Gastrocnemius medialis (tissue), 4 donors: ENCODE measurements around the gene MAPKAP1. TPM values are rescaled to one million over a fixed set of nuclear protein-coding genes. Genes with fewer than 3 reads are reported as not detected.

Experiments
- ATAC-seq, 2 donors: fragments of 150-250 bp; one replicate each; pipeline ENCODE4 v1.9.1; 2016
- DNase-seq, 2 donors: peaks; one replicate each; pipeline ENCODE4 v3.0.0-alpha.2; 2019
- H3K27ac ChIP-seq, 4 donors: fragments of 200-600 bp; sonication (generic); 1 replicate in 1 of 4; 2 replicates in 3 of 4; pipeline ENCODE4 v1.5.1; 2016 to 2018; ENCODE audit warnings: mild to moderate bottlenecking in 2 of 4, moderate library complexity in 1 of 4
- H3K27me3 ChIP-seq, 3 donors: fragments of 200-600 bp; sonication (generic) in 2 of 3; 1 replicate in 1 of 3; 2 replicates in 2 of 3; pipeline versions ENCODE4 v1.5.1 to v1.6.0; 2016 to 2019; ENCODE audit warnings: mild to moderate bottlenecking in 1 of 3, moderate library complexity in 1 of 3
- H3K36me3 ChIP-seq, 2 donors: fragments of 200-600 bp; sonication (generic) in 1 of 2; one replicate each; pipeline ENCODE4 v1.5.1; 2017 to 2018
- H3K4me1 ChIP-seq, 2 donors: fragments of 200-600 bp; sonication (generic) in 1 of 2; one replicate each; pipeline ENCODE4 v1.5.1; 2016 to 2017; ENCODE audit warnings: mild to moderate bottlenecking in 2 of 2
- H3K4me3 ChIP-seq, 4 donors: fragments of 200-600 bp; sonication (generic) in 3 of 4; 1 replicate in 1 of 4; 2 replicates in 3 of 4; pipeline ENCODE4 v1.5.1; 2016 to 2019; ENCODE audit warnings: mild to moderate bottlenecking in 2 of 4
- H3K9me3 ChIP-seq, 3 donors: fragments of 200-600 bp; sonication (generic) in 2 of 3; 1 replicate in 1 of 3; 2 replicates in 2 of 3; pipeline ENCODE4 v1.5.1; 2016 to 2019
- CTCF ChIP-seq, 5 experiments: fragments of 450-650 bp in 3 of 5; fragments of 200-600 bp in 2 of 5; sonication (generic) in 2 of 5; IDR thresholded peaks in 4 of 5; conservative IDR thresholded peaks in 1 of 5; 1 replicate in 4 of 5; 2 replicates in 1 of 5; pipeline ENCODE4 v1.5.1; 2016 to 2019; ENCODE audit warnings: antibody characterized with exemption in 5 of 5, mild to moderate bottlenecking in 3 of 5, moderate library complexity in 3 of 5
- POLR2A ChIP-seq, 2 donors: fragments of 450-650 bp; IDR thresholded peaks; one replicate each; pipeline ENCODE4 v1.6.1; 2017; ENCODE audit warnings: antibody characterized with exemption in 2 of 2, mild to moderate bottlenecking in 2 of 2, moderate library complexity in 2 of 2
- in situ Hi-C, 4 donors: fragments of 200-750 bp; cut with MboI; loops; one replicate each; pipeline versions ENCODE4 v1.15.0 to v1.8.0; 2017; ENCODE audit warnings: low sequenced_read_pairs in 4 of 4
- intact Hi-C: fragments of 100-400 bp; cut with DNase I; formaldehyde crosslinking; loops from one replicate; pipeline ENCODE4 v1.15.1; 2023; ENCODE audit warnings: low total_unique reads
- total RNA-seq, 4 donors: library from RNA; depleted of rRNA; stranded (reverse); fragments of >200 nt; gene quantifications; one replicate each; pipeline versions ENCODE4 v1.1.0 to v1.2.3, GENCODE V29; 2016

Gene MAPKAP1
- total RNA-seq, 4 donors from 2014 or later = 58.2 to 123 (median 104) TPM

DNA sequence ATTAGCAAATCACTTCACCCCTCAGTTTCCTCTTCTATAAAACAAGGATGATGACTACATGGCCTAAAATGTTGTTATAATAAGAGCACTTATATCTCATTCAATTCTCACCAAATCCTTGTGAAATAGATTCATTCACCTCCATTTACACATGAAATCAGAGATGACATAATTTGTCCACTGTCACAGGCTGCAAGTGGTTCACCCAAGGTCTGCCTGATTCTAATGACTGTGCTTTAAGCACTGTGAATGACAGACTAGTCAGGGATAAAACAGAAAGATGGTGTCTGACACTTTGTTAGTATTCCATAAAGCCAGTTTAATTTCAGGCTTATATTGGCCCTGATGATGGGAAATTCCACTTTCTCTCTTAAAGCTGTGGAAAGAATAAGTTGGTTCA is 209.5 kb downstream of the MAPKAP1 start:
- Histone ChIP-seq H3K4me1 (no peaks in the 10 kb centered on the region), H3K27me3 (no peaks in the 10 kb centered on the region), H3K36me3 (no peaks in the 10 kb centered on the region), H3K27ac (no peak overlapping the region), H3K9me3 (no peaks in the 10 kb centered on the region), H3K4me3 (no peak overlapping the region)
- ATAC-seq (no peak), DNase-seq (no peak)
- in situ Hi-C loops (no loop called here), intact Hi-C loops (no loop called here)
- TF ChIP-seq CTCF (IDR thresholded peaks at IDR 0.05 in 4 of 5, conservative IDR thresholded peaks at IDR 0.05 in 1 of 5) (no peak), POLR2A (IDR thresholded peaks at IDR 0.05) (no peak)

DNA sequence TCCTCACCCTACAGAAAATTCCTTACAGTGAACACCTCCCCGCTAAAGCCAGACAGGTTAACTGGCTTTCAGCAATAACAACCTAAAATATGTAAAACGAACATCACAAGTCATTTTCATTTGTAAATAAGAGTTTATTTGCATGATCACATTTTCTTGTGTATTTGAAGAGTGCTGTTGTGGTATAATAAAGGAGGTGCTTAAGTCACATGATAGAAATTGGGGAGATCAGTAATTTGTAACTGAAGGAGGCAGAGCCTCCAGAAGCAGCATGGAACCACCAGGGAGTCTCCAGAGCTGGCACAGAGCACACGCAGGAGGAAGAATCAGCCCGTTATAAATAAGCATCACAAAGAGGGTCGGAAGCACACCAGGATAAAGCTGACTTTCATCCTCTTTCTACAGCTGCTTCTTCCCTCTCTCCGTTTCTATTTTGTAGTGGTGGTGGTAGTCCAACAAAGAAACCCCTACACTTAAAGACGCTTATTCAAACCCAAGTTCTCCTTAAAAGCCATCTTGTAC is 210.6 kb downstream of the MAPKAP1 start:
- H3K36me3 ChIP-seq = no peaks in the 10 kb centered on the region
- no peak for DNase-seq
- no peak for ATAC-seq
- no peak overlapping the region for H3K4me3 ChIP-seq
- no peak overlapping the region for H3K27ac ChIP-seq
- no peaks in the 10 kb centered on the region for H3K9me3 ChIP-seq
- intact Hi-C loops = no loop called here
- no peaks in the 10 kb centered on the region for H3K4me1 ChIP-seq
- no peaks in the 10 kb centered on the region for H3K27me3 ChIP-seq
- in situ Hi-C loops = no loop called here
- TF ChIP-seq POLR2A (IDR thresholded peaks at IDR 0.05) (no peak), CTCF (IDR thresholded peaks at IDR 0.05 in 4 of 5, conservative IDR thresholded peaks at IDR 0.05 in 1 of 5) (no peak)

DNA sequence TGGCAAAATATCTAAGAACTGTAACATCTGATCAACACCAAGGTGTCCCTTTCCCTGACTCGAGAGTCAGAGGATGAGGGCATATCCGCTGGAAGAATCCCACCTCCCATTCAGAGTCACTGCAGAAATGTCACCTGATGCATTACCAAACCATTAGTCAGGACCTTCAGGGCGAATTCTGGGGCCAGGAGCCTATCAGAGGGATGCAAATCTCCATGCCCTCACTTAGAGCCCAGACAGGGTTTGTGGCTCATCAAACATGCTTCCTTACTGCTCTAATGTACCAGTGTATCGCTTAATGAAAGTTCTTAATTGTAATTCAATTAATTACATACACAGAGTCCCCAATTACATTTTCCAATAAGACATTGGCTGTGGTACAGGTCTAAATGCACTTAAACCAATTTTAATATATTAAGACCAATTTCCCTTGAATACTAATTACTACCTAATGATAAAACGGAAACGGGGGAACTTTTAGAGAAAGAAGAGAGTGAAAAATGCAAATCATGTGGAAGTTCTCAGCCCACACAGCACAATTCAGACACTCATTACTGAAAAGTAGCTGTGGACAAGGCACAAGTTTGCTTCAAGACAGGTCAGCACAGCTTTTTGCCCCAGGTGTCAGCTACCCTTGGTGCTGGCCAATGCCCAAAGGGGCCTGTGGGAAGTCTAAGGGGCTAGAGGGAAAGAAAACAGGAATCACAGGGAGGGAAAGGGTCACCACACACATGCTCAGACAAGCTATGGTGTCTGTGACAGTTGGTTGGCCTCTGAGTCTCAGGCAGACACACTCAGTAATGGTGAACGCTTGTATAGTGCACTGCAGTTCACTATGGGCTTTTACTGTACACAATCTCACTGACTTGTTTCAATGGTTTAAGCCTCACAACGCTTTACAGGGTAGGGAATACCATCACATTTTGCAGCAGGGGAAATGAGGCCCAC is 211.6 kb downstream of the MAPKAP1 start:
- Histone ChIP-seq H3K27me3 (no peaks in the 10 kb centered on the region), H3K36me3 (no peaks in the 10 kb centered on the region), H3K27ac (no peak overlapping the region), H3K4me3 (no peak overlapping the region), H3K4me1 (no peaks in the 10 kb centered on the region), H3K9me3 (no peaks in the 10 kb centered on the region)
- TF ChIP-seq POLR2A (IDR thresholded peaks at IDR 0.05) (no peak), CTCF (IDR thresholded peaks at IDR 0.05 in 4 of 5, conservative IDR thresholded peaks at IDR 0.05 in 1 of 5) (no peak)
- ATAC-seq = no peak
- no peak for DNase-seq
- intact Hi-C loops = no loop called here
- in situ Hi-C loops = no loop called here

GRCh38 chr9:125494653-125494915 is 212.4 kb downstream of the MAPKAP1 start:
- Histone ChIP-seq H3K27me3 (no peaks in the 10 kb centered on the region), H3K4me1 (no peaks in the 10 kb centered on the region), H3K4me3 (no peak overlapping the region), H3K27ac (no peak overlapping the region), H3K9me3 (no peaks in the 10 kb centered on the region), H3K36me3 (no peaks in the 10 kb centered on the region)
- no peak for TF ChIP-seq CTCF (IDR thresholded peaks at IDR 0.05 in 4 of 5, conservative IDR thresholded peaks at IDR 0.05 in 1 of 5)
- no peak for TF ChIP-seq POLR2A (IDR thresholded peaks at IDR 0.05)
- intact Hi-C loops = no loop called here
- ATAC-seq (no peak), DNase-seq (no peak)
- in situ Hi-C loops = no loop called here
